SK-N-MC (cell line): Measurements from ENCODE around the gene SPATA31C2.
"Not testable (repeated sequence)": the region's sequence is repeated elsewhere in the genome, so short reads cannot be mapped to it uniquely, and the experiment has no call there.

ENCODE experiments used
- DNase-seq: peaks from one replicate; pipeline ENCODE4 v3.0.0-alpha.2; 2011; ENCODE audit warnings: low read depth, low spot score
- H3K27ac ChIP-seq: fragments of 200-600 bp; sonication (generic); 2 replicates; pipeline ENCODE4 v1.5.1; 2016; ENCODE audit warnings: mixed run types
- H3K36me3 ChIP-seq: fragments of 200-600 bp; sonication (generic); 2 replicates; pipeline ENCODE4 v1.6.1; 2017; ENCODE audit warnings: antibody characterized with exemption, low read length, mixed read lengths; ENCODE audit not compliant: insufficient read depth
- H3K4me3 ChIP-seq: fragments of 200-600 bp; sonication (generic); 2 replicates; pipeline ENCODE4 v1.5.1; 2016
- H3K9ac ChIP-seq: fragments of 200-600 bp; sonication (generic); 2 replicates; pipeline ENCODE4 v1.8.0; 2017; ENCODE audit warnings: mixed run types, mixed read lengths; ENCODE audit not compliant: insufficient read length
- H3K9me3 ChIP-seq: fragments of 200-600 bp; sonication (generic); 2 replicates; pipeline ENCODE4 v1.6.1; 2017; ENCODE audit warnings: low read depth, mild to moderate bottlenecking, antibody characterized with exemption, low read length, moderate library complexity, mixed read lengths
- EZH2 ChIP-seq: fragments of 200-600 bp; sonication (generic); IDR thresholded peaks from one replicate; pipeline ENCODE4 v1.6.1; 2017; ENCODE audit warnings: antibody characterized with exemption
- FOXP2 ChIP-seq: optimal IDR thresholded peaks from 2 replicates; pipeline ENCODE3; 2011; ENCODE audit warnings: mild to moderate bottlenecking, moderate library complexity; ENCODE audit not compliant: insufficient read depth; ENCODE audit errors: extremely low read length, control extremely low read depth
- POLR2AphosphoS5 ChIP-seq: IDR thresholded peaks from 2 replicates; pipeline ENCODE4 v1.6.1; 2012; ENCODE audit warnings: mild to moderate bottlenecking, low read depth, low read length, borderline replicate concordance

Gene SPATA31C2

GRCh38 chr9:88143957-88144625 lies 5.8 kb upstream of the SPATA31C2 start:
- peak overlapping the region; percentile 68 for H3K4me3 ChIP-seq
- peak; percentile 97 for DNase-seq
- no peaks in the 10 kb centered on the region for H3K9me3 ChIP-seq
- peak overlapping the region; percentile 87 for H3K27ac ChIP-seq
- peak overlapping the region; percentile 46 for H3K9ac ChIP-seq
- H3K36me3 ChIP-seq, result no peaks in the 10 kb centered on the region
- TF ChIP-seq POLR2AphosphoS5 (peak; percentile 54; the same call in 1 of the 2 replicates), EZH2 (no peak), FOXP2 (no peak)

- Histone ChIP-seq H3K36me3 (no peaks in the 10 kb centered on the region), H3K9ac (no peak overlapping the region), H3K9me3 (no peaks in the 10 kb centered on the region), H3K4me3 (no peak overlapping the region), H3K27ac (peak overlapping the region; percentile 87; the same call in 1 of the 2 replicates)
- no peak for DNase-seq
- TF ChIP-seq POLR2AphosphoS5 (no peak), EZH2 (no peak), FOXP2 (no peak)
These were observed 4.9 kb upstream of the SPATA31C2 start for GRCh38 chr9:88143179-88143578.

- not testable (repeated sequence) for H3K9ac ChIP-seq, H3K4me3 ChIP-seq, H3K27ac ChIP-seq, H3K36me3 ChIP-seq, DNase-seq, H3K9me3 ChIP-seq
These were observed 4.7 kb downstream of the SPATA31C2 start for GRCh38 chr9:88133552-88133951.

GRCh38 chr9:88129556-88129955 lies 8.7 kb downstream of the SPATA31C2 start:
- DNase-seq, H3K4me3 ChIP-seq, H3K9ac ChIP-seq, H3K36me3 ChIP-seq, H3K9me3 ChIP-seq, H3K27ac ChIP-seq: not testable (repeated sequence)

- not testable (repeated sequence) for H3K9ac ChIP-seq, H3K9me3 ChIP-seq, H3K27ac ChIP-seq, DNase-seq, H3K4me3 ChIP-seq, H3K36me3 ChIP-seq
These were observed 10.5 kb downstream of the SPATA31C2 start for GRCh38 chr9:88127700-88128300.

GRCh38 chr9:88123413-88123812 lies 14.9 kb downstream of the SPATA31C2 start:
- H3K9me3 ChIP-seq, H3K27ac ChIP-seq, H3K9ac ChIP-seq, H3K4me3 ChIP-seq, DNase-seq, H3K36me3 ChIP-seq: not testable (repeated sequence)

GRCh38 chr9:88118121-88118520 lies 20.2 kb downstream of the SPATA31C2 start:
- not testable (repeated sequence) for DNase-seq, H3K27ac ChIP-seq, H3K4me3 ChIP-seq, H3K36me3 ChIP-seq, H3K9me3 ChIP-seq, H3K9ac ChIP-seq

- H3K36me3 ChIP-seq, DNase-seq, H3K27ac ChIP-seq, H3K9me3 ChIP-seq, H3K9ac ChIP-seq, H3K4me3 ChIP-seq: not testable (repeated sequence)
These were observed 23.2 kb downstream of the SPATA31C2 start for GRCh38 chr9:88114968-88115612.

- H3K9ac ChIP-seq, H3K27ac ChIP-seq, H3K4me3 ChIP-seq, DNase-seq, H3K9me3 ChIP-seq, H3K36me3 ChIP-seq: not testable (repeated sequence)
These were observed 23.9 kb downstream of the SPATA31C2 start for GRCh38 chr9:88114283-88114967.

- H3K9me3 ChIP-seq, H3K27ac ChIP-seq, DNase-seq, H3K36me3 ChIP-seq, H3K4me3 ChIP-seq, H3K9ac ChIP-seq: not testable (repeated sequence)
These were observed 24.8 kb downstream of the SPATA31C2 start for GRCh38 chr9:88113156-88114130.
